Measurements from ENCODE around the gene FBXL15. TPM values are rescaled to one million over a fixed set of nuclear protein-coding genes. Genes with fewer than 3 reads are reported as not detected.

FBXL15 gene
- total RNA-seq, 1 donor from 2014 or later = 23.4 TPM

DNA sequence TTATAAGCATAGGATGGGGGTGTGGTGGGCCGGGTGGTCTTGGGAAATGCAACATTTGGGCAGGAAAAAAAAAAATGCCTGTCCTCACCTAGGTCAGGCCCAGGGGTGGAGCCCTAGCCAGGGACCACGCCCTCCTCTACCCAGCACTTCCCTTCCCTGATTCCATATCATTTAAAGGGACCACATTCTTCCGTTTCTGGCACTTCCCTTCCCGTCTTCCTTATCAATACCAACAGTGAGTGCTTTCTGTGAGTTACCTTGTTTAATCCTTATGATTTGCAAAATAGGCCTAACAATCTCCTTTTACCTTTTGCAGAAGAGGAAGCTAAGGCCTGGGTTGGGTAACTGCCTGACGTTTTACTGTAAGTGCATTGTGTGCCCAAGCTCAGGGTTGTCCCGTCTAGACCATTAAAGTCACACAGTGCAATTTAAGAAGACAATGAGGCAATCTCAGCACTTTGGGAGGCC lies 47.4 kb downstream of the FBXL15 start:
- Mint-ChIP-seq H3K27me3 (ENCODE audit: unreplicated experiment) (peaks cover 1% of the 10 kb centered on the region), H3K27ac (ENCODE audit: unreplicated experiment) (peak overlapping the region; percentile 12), H3K4me3 (ENCODE audit: unreplicated experiment) (no peak overlapping the region), H3K4me1 (ENCODE audit: low read depth, unreplicated experiment) (peaks cover 6% of the 10 kb centered on the region), H3K9me3 (ENCODE audit: unreplicated experiment) (peaks cover 9% of the 10 kb centered on the region), H3K36me3 (ENCODE audit: unreplicated experiment) (no peaks in the 10 kb centered on the region)
- DNase-seq = no peak
- TF ChIP-seq, protein P1, sequence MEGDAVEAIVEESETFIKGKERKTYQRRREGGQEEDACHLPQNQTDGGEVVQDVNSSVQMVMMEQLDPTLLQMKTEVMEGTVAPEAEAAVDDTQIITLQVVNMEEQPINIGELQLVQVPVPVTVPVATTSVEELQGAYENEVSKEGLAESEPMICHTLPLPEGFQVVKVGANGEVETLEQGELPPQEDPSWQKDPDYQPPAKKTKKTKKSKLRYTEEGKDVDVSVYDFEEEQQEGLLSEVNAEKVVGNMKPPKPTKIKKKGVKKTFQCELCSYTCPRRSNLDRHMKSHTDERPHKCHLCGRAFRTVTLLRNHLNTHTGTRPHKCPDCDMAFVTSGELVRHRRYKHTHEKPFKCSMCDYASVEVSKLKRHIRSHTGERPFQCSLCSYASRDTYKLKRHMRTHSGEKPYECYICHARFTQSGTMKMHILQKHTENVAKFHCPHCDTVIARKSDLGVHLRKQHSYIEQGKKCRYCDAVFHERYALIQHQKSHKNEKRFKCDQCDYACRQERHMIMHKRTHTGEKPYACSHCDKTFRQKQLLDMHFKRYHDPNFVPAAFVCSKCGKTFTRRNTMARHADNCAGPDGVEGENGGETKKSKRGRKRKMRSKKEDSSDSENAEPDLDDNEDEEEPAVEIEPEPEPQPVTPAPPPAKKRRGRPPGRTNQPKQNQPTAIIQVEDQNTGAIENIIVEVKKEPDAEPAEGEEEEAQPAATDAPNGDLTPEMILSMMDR (IDR thresholded peaks at IDR 0.05; ENCODE audit: partially characterized antibody, unreplicated experiment) = no peak

DNA sequence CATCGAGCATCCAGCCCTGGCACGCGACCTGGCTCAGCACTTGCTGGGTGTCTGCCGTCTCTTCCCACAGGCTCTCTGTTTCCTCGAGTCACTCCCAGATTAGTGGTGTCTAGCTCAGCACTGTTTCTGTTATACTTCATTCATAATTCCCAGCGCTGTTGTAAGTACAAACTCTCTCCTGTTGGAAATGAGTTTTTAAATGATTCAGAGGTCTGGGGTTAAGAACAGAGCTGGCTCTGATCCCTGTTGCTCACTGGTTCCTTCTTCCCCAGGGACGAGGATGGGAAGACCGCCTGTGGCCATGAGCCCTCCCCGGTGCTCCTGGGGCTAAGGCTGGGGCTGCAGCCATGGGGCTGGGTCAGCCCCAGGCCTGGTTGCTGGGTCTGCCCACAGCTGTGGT lies 48.0 kb downstream of the FBXL15 start:
- Mint-ChIP-seq H3K27me3 (ENCODE audit: unreplicated experiment) (peaks cover 1% of the 10 kb centered on the region), H3K4me3 (ENCODE audit: unreplicated experiment) (no peak overlapping the region), H3K4me1 (ENCODE audit: low read depth, unreplicated experiment) (peaks cover 3% of the 10 kb centered on the region), H3K27ac (ENCODE audit: unreplicated experiment) (no peak overlapping the region), H3K36me3 (ENCODE audit: unreplicated experiment) (no peaks in the 10 kb centered on the region), H3K9me3 (ENCODE audit: unreplicated experiment) (peaks cover 4% of the 10 kb centered on the region)
- DNase-seq = no peak
- TF ChIP-seq, protein P1 (IDR thresholded peaks at IDR 0.05; ENCODE audit: partially characterized antibody, unreplicated experiment) = no peak

DNA sequence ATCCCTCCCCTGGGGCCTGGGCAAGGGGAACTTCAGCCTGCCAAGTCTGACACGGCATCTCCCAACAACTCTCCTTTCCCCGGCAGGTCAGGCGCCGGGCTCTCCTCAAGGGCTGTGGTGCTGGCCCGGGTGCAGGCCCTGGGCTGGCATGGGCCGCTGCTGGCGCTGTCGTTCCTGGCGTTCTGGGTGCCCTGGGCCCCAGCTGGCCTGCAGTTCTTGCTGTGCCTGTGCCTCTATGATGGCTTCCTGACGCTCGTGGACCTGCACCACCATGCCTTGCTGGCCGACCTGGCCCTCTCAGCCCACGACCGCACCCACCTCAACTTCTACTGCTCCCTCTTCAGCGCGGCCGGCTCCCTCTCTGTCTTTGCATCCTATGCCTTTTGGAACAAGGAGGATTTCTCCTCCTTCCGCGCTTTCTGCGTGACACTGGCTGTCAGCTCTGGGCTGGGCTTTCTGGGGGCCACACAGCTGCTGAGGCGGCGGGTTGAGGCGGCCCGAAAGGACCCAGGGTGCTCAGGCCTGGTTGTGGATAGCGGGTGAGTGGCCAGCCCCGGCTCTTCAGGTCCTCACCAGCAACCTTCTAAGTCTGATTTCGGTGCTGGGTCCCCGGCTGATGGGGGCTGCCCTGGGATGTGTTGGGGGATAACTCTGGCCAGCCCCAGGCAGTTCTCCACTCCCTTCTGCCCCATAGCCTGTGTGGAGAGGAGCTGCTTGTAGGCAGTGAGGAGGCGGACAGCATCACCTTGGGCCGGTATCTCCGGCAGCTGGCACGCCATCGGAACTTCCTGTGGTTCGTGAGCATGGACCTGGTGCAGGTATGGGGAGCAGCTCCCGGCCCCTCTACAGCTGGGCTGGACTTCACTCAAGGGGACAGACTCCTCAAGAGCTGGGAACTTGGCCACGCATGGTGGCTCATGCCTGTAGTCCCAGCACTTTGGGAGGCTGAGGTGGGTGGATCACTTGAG lies 50.2 kb downstream of the FBXL15 start:
- Mint-ChIP-seq H3K27me3 (ENCODE audit: unreplicated experiment) (peaks cover 7% of the 10 kb centered on the region), H3K4me1 (ENCODE audit: low read depth, unreplicated experiment) (peaks cover 2% of the 10 kb centered on the region), H3K9me3 (ENCODE audit: unreplicated experiment) (peaks cover 2% of the 10 kb centered on the region), H3K27ac (ENCODE audit: unreplicated experiment) (no peak overlapping the region), H3K4me3 (ENCODE audit: unreplicated experiment) (no peak overlapping the region), H3K36me3 (ENCODE audit: unreplicated experiment) (no peaks in the 10 kb centered on the region)
- TF ChIP-seq, protein P1 (IDR thresholded peaks at IDR 0.05; ENCODE audit: partially characterized antibody, unreplicated experiment) = no peak
- no peak for DNase-seq

Small RNAs within 50 kb of the gene (microRNA-seq; reads per million reads assigned to microRNA genes)
- 84.9 reads per million, percentile 72 among the genes with 10 or more reads in this experiment for gene MIR146B (ENCODE audit: unreplicated experiment)

Other genes with a start within 250 kb of the FBXL15 start
- gene ELOVL3, start 194.5 kb upstream of the FBXL15 start, total RNA-seq (ENCODE audit: unreplicated experiment) = not detected
- gene PITX3, start 179.3 kb upstream of the FBXL15 start, total RNA-seq (ENCODE audit: unreplicated experiment) = not detected
- 71.6 TPM for gene GBF1, start 175.3 kb upstream of the FBXL15 start, total RNA-seq (ENCODE audit: unreplicated experiment)
- 7.5 TPM for gene NFKB2, start 25.1 kb upstream of the FBXL15 start, total RNA-seq (ENCODE audit: unreplicated experiment)
- 88.5 TPM for gene PSD, start 2.1 kb upstream of the FBXL15 start, total RNA-seq (ENCODE audit: unreplicated experiment)
- gene CUEDC2, start 11.7 kb downstream of the FBXL15 start, total RNA-seq (ENCODE audit: unreplicated experiment) = 104 TPM
- gene C10orf95, start 30.7 kb downstream of the FBXL15 start, total RNA-seq (ENCODE audit: unreplicated experiment) = not detected
- gene ACTR1A, start 81.9 kb downstream of the FBXL15 start, total RNA-seq (ENCODE audit: unreplicated experiment) = 250 TPM
- 19.9 TPM for gene SUFU, start 83.1 kb downstream of the FBXL15 start, total RNA-seq (ENCODE audit: unreplicated experiment)
- 74.8 TPM for gene TRIM8, start 223.6 kb downstream of the FBXL15 start, total RNA-seq (ENCODE audit: unreplicated experiment)